GM23248 (cell line): Measurements from ENCODE around the gene RHCE.
"Not testable (repeated sequence)": the region's sequence is repeated elsewhere in the genome, so short reads cannot be mapped to it uniquely, and the experiment has no call there.

ENCODE experiments used
- EZH2 ChIP-seq: fragments of 200-600 bp; sonication (generic); IDR thresholded peaks from 2 replicates; pipeline ENCODE4 v1.6.1; 2018; ENCODE audit warnings: antibody characterized with exemption, mild to moderate bottlenecking; ENCODE audit not compliant: insufficient read depth, poor library complexity, severe bottlenecking
- EZH2phosphoT487 ChIP-seq: fragments of 200-600 bp; sonication (generic); IDR thresholded peaks from 2 replicates; pipeline ENCODE4 v1.6.1; 2018; ENCODE audit warnings: antibody characterized with exemption, moderate library complexity, mild to moderate bottlenecking, low read depth; ENCODE audit not compliant: insufficient read depth

DNA sequence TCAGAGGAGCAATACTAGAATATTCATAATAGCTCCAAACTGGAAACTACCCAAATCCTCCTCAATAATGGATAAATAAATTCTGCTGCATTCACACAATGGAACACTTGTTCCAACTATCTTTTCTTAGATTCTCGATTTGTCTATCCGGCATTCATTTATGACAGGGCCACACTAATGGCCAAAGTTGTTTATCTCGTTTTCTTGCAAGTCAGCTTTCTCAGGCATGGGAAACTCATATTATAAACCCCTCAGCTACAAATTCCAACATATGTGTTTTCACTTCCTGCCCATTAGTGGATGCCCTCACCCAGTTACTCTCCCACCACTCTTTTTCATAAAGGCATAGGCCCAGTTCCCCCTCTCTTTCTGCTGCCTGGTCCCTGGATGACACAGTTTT, 42.3 kb downstream of the RHCE start:
- not testable (repeated sequence) for TF ChIP-seq EZH2phosphoT487, EZH2
